ENCODE measurements around the gene CNNM4.

Gene CNNM4

DNA sequence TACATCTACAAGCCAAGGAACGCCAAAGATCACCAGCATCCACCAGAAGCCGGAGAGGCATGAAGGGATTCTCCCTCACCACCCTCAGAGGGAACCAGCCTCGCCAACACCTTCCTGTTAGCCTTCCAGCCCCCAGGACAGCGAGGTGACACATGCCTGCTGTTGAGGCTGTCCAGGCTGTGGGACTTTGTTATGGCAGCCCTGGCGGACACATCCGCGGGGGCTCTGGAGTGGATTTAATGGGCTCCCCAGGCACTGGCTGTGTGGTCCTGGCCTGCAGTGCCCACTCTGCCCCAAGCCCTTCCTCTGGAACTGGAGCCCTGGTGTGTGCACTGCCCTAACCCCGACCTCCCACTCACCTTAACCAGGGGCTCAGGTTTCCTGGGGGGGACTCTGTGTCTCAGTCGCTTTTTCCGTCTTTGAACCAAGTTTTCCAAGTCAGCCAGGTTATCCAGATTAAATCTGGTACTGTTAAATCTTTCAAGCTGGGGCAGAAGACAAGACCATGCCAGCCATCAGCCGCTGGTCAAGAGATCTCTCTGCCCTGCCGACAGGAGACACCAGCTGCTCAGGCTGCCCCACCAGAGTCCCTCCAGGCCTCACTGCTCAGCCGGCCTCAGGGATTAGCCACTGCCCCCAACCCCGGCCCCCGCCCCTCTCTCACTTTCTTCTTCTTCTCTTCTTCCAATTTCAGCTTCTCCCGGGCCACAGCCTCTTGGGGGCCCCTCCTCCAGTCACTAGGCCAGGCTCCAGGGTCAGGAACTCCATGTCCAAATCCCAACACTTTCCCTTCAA lies 81.2 kb downstream of the CNNM4 start:
- H3K9me3 Mint-ChIP-seq, result no peaks in the 10 kb centered on the region
- H3K27ac Mint-ChIP-seq, result peak overlapping the region; percentile 97

DNA sequence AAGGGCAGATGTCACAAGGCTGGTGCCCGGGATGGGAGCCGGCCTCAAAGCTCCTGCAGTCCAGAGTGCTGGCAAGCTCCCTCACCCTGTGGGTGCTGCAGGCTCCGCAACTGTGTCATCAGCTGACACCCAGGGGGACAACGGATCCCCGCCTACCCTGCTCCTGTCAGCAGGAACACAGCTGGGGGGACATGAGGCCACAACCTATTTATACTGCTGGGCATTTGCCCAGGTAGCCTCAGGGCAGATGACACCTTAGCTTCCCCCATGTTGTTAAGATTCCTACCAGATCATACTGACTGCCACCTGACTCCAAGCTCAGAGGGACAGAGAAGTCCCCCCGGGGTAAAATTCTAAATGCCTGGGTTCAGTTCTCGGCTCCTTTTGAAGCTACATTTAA lies 81.9 kb downstream of the CNNM4 start:
- Mint-ChIP-seq H3K27ac (peak overlapping the region; percentile 73), H3K36me3 (ENCODE audit: low read depth) (peaks cover 13% of the 10 kb centered on the region), H3K4me3 (no peak overlapping the region), H3K4me1 (peaks cover 51% of the 10 kb centered on the region), H3K9me3 (no peaks in the 10 kb centered on the region), H3K27me3 (ENCODE audit: low read depth, poor library complexity) (no peaks in the 10 kb centered on the region)
- TF ChIP-seq, protein P1, sequence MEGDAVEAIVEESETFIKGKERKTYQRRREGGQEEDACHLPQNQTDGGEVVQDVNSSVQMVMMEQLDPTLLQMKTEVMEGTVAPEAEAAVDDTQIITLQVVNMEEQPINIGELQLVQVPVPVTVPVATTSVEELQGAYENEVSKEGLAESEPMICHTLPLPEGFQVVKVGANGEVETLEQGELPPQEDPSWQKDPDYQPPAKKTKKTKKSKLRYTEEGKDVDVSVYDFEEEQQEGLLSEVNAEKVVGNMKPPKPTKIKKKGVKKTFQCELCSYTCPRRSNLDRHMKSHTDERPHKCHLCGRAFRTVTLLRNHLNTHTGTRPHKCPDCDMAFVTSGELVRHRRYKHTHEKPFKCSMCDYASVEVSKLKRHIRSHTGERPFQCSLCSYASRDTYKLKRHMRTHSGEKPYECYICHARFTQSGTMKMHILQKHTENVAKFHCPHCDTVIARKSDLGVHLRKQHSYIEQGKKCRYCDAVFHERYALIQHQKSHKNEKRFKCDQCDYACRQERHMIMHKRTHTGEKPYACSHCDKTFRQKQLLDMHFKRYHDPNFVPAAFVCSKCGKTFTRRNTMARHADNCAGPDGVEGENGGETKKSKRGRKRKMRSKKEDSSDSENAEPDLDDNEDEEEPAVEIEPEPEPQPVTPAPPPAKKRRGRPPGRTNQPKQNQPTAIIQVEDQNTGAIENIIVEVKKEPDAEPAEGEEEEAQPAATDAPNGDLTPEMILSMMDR (IDR thresholded peaks at IDR 0.05), result no peak
- no peak for DNase-seq

More for the DNA sequence above, 81.2 kb downstream of the CNNM4 start:
- peak overlapping the region; percentile 53 for H3K4me3 Mint-ChIP-seq
- TF ChIP-seq, protein P1 (IDR thresholded peaks at IDR 0.05), result no peak
- no peak for DNase-seq
- peaks cover 47% of the 10 kb centered on the region for H3K4me1 Mint-ChIP-seq
- no peaks in the 10 kb centered on the region for H3K27me3 Mint-ChIP-seq (ENCODE audit: low read depth, poor library complexity)
- peaks cover 12% of the 10 kb centered on the region for H3K36me3 Mint-ChIP-seq (ENCODE audit: low read depth)

DNA sequence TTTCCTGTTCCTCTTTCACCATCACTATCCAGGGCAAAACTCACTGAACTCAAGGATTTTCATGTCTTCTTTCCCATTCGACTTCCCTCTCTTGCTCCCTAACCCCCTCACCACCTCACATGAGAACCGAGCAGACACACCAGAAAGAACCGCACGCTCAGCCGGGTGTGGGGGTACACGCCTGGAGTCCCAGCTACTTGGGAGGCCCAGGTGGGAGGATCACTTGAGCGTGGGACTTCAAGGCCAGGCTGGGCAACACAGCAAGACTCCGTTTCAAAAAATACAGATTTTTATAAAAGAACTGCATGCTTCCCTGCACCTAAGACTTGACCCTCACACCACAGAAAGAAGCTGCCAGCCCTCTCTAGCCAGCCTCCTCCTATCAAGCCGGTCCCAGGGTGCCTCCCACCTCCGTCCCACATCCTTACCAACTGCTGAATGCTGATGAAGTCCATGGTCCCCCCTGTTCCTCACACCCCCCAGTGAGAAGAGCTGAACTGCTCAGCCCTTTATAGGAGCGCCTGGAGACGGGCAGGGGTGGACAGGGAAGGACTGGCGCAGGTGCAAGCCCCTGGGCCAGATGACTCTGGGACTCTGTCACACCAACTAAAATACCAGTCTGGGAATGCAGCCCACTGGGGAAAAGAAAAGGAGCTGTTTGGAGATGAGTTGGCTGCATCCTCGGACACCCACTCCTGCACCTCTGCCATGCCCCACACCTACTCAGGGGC lies 83.0 kb downstream of the CNNM4 start, which contains the start of gene ANKRD23:
Gene ANKRD23 (minus strand): TSS at position 484 of the 731 bp plus-strand sequence. CDS start 29 bp downstream, at position 455.
- H3K4me3 Mint-ChIP-seq, result peak within 1 kb of the TSS; percentile 9
- H3K27ac Mint-ChIP-seq, result peak within 1 kb of the TSS; percentile 86
- DNase-seq, result no peak
- no peaks in the 10 kb centered on the region for H3K9me3 Mint-ChIP-seq
- H3K27me3 Mint-ChIP-seq (ENCODE audit: low read depth, poor library complexity), result no peaks in the 10 kb centered on the region
- peaks cover 20% of the 10 kb centered on the region for H3K36me3 Mint-ChIP-seq (ENCODE audit: low read depth)
- peaks cover 54% of the 10 kb centered on the region for H3K4me1 Mint-ChIP-seq
- TF ChIP-seq, protein P1 (IDR thresholded peaks at IDR 0.05), result no peak

DNA sequence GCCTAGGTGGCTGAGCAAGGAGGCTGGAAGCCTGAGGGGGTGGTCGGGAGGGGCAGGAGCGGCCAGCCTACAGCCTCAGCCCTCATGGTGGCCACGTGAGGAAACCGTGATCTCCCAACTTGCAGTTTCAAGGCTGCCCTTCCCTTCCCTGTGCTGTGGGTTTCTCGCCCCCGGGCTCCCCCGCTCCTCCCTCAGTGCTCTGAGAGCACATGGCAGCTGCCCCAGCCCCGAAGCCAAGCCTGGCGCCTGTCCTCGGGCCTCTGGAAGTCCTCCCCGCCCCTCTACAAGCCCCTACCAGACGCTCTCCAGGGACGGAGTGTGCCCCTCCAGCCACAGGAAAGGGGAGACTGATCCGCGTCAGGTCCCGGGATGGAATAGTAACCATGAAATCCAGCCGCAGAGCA lies 83.7 kb downstream of the CNNM4 start:
- H3K36me3 Mint-ChIP-seq (ENCODE audit: low read depth), result peaks cover 20% of the 10 kb centered on the region
- no peaks in the 10 kb centered on the region for H3K9me3 Mint-ChIP-seq

DNA sequence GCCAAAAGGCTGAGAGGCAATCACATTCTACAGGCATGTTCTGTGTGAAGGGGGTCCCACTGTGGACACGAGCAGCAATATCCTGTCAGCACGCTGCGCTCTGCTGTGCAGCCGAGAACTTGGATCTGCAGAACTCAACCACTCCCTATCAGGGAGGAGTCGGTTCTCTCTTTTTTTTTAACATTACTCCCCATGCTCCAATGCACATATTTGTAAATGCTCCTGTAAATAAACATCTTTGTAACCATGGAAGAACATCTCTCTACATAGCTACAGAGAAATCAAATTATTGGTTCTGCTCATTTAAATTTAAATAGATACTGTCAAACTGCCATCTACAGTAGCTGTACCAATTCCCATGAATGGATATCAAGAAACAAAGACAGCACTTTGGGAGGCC lies 86.1 kb downstream of the CNNM4 start:
- no peaks in the 10 kb centered on the region for H3K27me3 Mint-ChIP-seq (ENCODE audit: low read depth, poor library complexity)
- no peak overlapping the region for H3K27ac Mint-ChIP-seq
- no peak overlapping the region for H3K4me3 Mint-ChIP-seq
- peaks cover 42% of the 10 kb centered on the region for H3K4me1 Mint-ChIP-seq
- H3K36me3 Mint-ChIP-seq (ENCODE audit: low read depth), result peaks cover 37% of the 10 kb centered on the region
- no peaks in the 10 kb centered on the region for H3K9me3 Mint-ChIP-seq
- TF ChIP-seq, protein P1 (IDR thresholded peaks at IDR 0.05), result no peak
- DNase-seq, result no peak

More for the DNA sequence above, 83.7 kb downstream of the CNNM4 start:
- Mint-ChIP-seq H3K27ac (peak overlapping the region; percentile 42), H3K27me3 (ENCODE audit: low read depth, poor library complexity) (no peaks in the 10 kb centered on the region), H3K4me3 (no peak overlapping the region), H3K4me1 (peaks cover 54% of the 10 kb centered on the region)
- TF ChIP-seq, protein P1 (IDR thresholded peaks at IDR 0.05), result no peak
- no peak for DNase-seq

All from nephron progenitor cell (in vitro differentiated cells).